K562 (cell line): ENCODE measurements around the gene EPOP. TPM values are rescaled to one million over a fixed set of nuclear protein-coding genes. Genes with fewer than 3 reads are reported as not detected.

ENCODE experiments used
- ATAC-seq: fragments of 200-7000 bp; cut with Tn5 transposase; 3 replicates; pipeline ENCODE4 v1.9.1; 2020; ENCODE audit warnings: moderate library complexity
- BruUV-seq: library from RNA; stranded (reverse); fragments of 400-500 nt; replicated peaks from 2 replicates; lab custom pipeline; 2021; lab: Mats Ljungman, UMichigan
- CTCF ChIA-PET: fragments of 300-600 bp; formaldehyde crosslinking; extraction: SDS; loops from one replicate; lab custom pipeline; 2021; ENCODE audit warnings: low intra/inter-chr PET ratio; lab: Yijun Ruan, JAX
- POLR2A ChIA-PET: fragments of 300-600, 350-650 bp; sonication (Branson Sonifier 250); formaldehyde crosslinking; extraction: SDS; loops from one replicate; lab custom pipeline; 2021; ENCODE audit warnings: antibody characterized with exemption, inconsistent platforms; lab: Yijun Ruan, JAX
- DNase-seq, 4 experiments: peaks; one replicate each; pipeline versions ENCODE4 v3.0.0 to v3.0.0-alpha.2; 2011 to 2018; ENCODE audit warnings: low spot score in 3 of 4, mixed read lengths in 3 of 4; ENCODE audit errors: extremely low read depth in 1 of 4
- FAIRE-seq: peaks from 2 replicates; lab custom pipeline; 2011; peaks lifted over from hg19 to GRCh38; lab: Jason Lieb, UNC
- H2AFZ ChIP-seq: 2 replicates; pipeline ENCODE4 v1.6.0; 2011; ENCODE audit warnings: low read depth, low read length, control low read depth, inconsistent platforms
- H3K27ac ChIP-seq: fragments of 200-600 bp; 3 replicates; pipeline ENCODE4 v1.8.0; 2011; ENCODE audit warnings: low read depth, mild to moderate bottlenecking, control low read depth, inconsistent platforms, low read length, moderate library complexity, mixed read lengths; ENCODE audit errors: extremely low read depth
- H3K27me3 ChIP-seq, 2 experiments: fragments of 300-600 bp in 1 of 2; 2 replicates in 1 of 2; 3 replicates in 1 of 2; pipeline versions ENCODE4 v1.6.0 to v1.8.0; 2011; ENCODE audit warnings: inconsistent platforms in 2 of 2, low read length in 2 of 2, mild to moderate bottlenecking in 1 of 2, mixed read lengths in 1 of 2, moderate library complexity in 1 of 2; ENCODE audit not compliant: control insufficient read depth in 2 of 2, insufficient read depth in 2 of 2
- H3K36me3 ChIP-seq: fragments of 300-600 bp; 3 replicates; pipeline ENCODE4 v1.8.0; 2011; ENCODE audit warnings: mild to moderate bottlenecking, low read length, inconsistent platforms; ENCODE audit not compliant: control insufficient read depth, insufficient read depth
- H3K4me1 ChIP-seq, 2 experiments: fragments of 200-600 bp in 1 of 2; replicated peaks in 1 of 2; 2 replicates in 1 of 2; 3 replicates in 1 of 2; pipeline versions ENCODE4 v1.5.1 to v1.8.0; 2011; ENCODE audit warnings: inconsistent platforms in 2 of 2, low read length in 2 of 2, mild to moderate bottlenecking in 1 of 2, mixed read lengths in 1 of 2, moderate library complexity in 1 of 2; ENCODE audit not compliant: control insufficient read depth in 2 of 2, insufficient read depth in 2 of 2
- H3K4me2 ChIP-seq: 2 replicates; pipeline ENCODE4 v1.6.1; 2011; ENCODE audit warnings: low read length, control low read depth, inconsistent platforms, mixed read lengths; ENCODE audit not compliant: insufficient read depth
- H3K4me3 ChIP-seq: fragments of 200-600 bp; sonication (generic), shearing (Covaris generic); 2 replicates; pipeline ENCODE4 v1.5.1; 2016; ENCODE audit warnings: control low read depth, inconsistent platforms
- H3K79me2 ChIP-seq: fragments of 200-600 bp; 3 replicates; pipeline ENCODE4 v1.8.0; 2011; ENCODE audit warnings: low read length, inconsistent platforms; ENCODE audit not compliant: control insufficient read depth, insufficient read depth
- H3K9ac ChIP-seq, 2 experiments: 2 replicates each; pipeline versions ENCODE4 v1.6.0 to v1.6.1; 2011; ENCODE audit warnings: low read depth in 2 of 2, low read length in 2 of 2, control low read depth in 1 of 2, inconsistent platforms in 1 of 2, mild to moderate bottlenecking in 1 of 2, mixed read lengths in 1 of 2; ENCODE audit not compliant: insufficient read depth in 1 of 2
- H3K9me1 ChIP-seq: one replicate; pipeline ENCODE4 v1.6.0; 2011; ENCODE audit warnings: inconsistent platforms, mild to moderate bottlenecking, low read length, moderate library complexity; ENCODE audit not compliant: control insufficient read depth, insufficient read depth
- H3K9me3 ChIP-seq: replicated peaks from 2 replicates; pipeline ENCODE4 v1.5.1; 2011; ENCODE audit warnings: low read depth, low read length, inconsistent platforms; ENCODE audit not compliant: control insufficient read depth, insufficient read depth
- H4K20me1 ChIP-seq: replicated peaks from 2 replicates; pipeline ENCODE4 v1.6.1; 2011; ENCODE audit warnings: low read length, inconsistent platforms, mixed read lengths; ENCODE audit not compliant: control insufficient read depth, insufficient read depth
- E2F3 ChIP-seq: fragments of 250-450 bp; sonication (Bioruptor Pico); IDR thresholded peaks from 2 replicates; pipeline ENCODE4 v1.4.0; 2020; ENCODE audit warnings: mild to moderate bottlenecking
- HES1 ChIP-seq: fragments of 450-650 bp; IDR thresholded peaks from 2 replicates; pipeline ENCODE4 v1.6.1; 2016; ENCODE audit warnings: low read depth, mild to moderate bottlenecking, moderate library complexity
- PML ChIP-seq: IDR thresholded peaks from 2 replicates; pipeline ENCODE4 v1.6.1; 2012; ENCODE audit warnings: low read length, inconsistent platforms
- POLR2G ChIP-seq: fragments of 200-400 bp; formaldehyde crosslinking; IDR thresholded peaks from 2 replicates; pipeline ENCODE4 v1.6.1; 2017; ENCODE audit warnings: low read depth, mild to moderate bottlenecking, antibody characterized with exemption, low read length, moderate library complexity
- RBM17 ChIP-seq: fragments of 200-400 bp; formaldehyde crosslinking; IDR thresholded peaks from 2 replicates; pipeline ENCODE4 v1.6.1; 2017; ENCODE audit warnings: low read depth, mild to moderate bottlenecking, low read length, borderline replicate concordance
- ZFX ChIP-seq: sonication (generic); formaldehyde crosslinking; IDR thresholded peaks from 2 replicates; pipeline ENCODE4 v1.8.0; 2022; ENCODE audit warnings: mild to moderate bottlenecking, missing genetic modification reagents, moderate library complexity
- ZKSCAN3 ChIP-seq: fragments of 250-450 bp; sonication (Bioruptor Pico); IDR thresholded peaks from 2 replicates; pipeline ENCODE4 v1.4.0; 2020
- ZNF431 ChIP-seq: sonication (generic); formaldehyde crosslinking; IDR thresholded peaks from 2 replicates; pipeline ENCODE4 v1.8.0; 2022; ENCODE audit warnings: mild to moderate bottlenecking, missing genetic modification reagents
- WGBS: fragments of 100-300 bp; shearing (Covaris generic); methylation state at CpG from one replicate; pipeline ENCODE4 v1.1.6; 2016; ENCODE audit warnings: low coverage, mixed read lengths; ENCODE audit not compliant: insufficient coverage; ENCODE audit errors: missing lambda C conversion rate; 5-methylcytosine and 5-hydroxymethylcytosine counted together
- in situ Hi-C: fragments of 300-500 bp; cut with MboI; formaldehyde crosslinking; loops from 4 replicates; pipeline ENCODE4 v1.15.0; 2018; ENCODE audit warnings: inconsistent platforms, mixed read lengths
- intact Hi-C: fragments of 100-400 bp; cut with micrococcal nuclease; formaldehyde crosslinking; loops from 2 replicates; pipeline ENCODE4 v1.14.2; 2022
- polyA plus RNA-seq, 8 experiments: library from polyadenylated mRNA; depleted of rRNA in 4 of 8; stranded (reverse) in 5 of 8; unstranded in 3 of 8; fragments of >200 nt; fragmentation: Nextera tagmentation in 2 of 8; fragmentation: Illumina TruSeq in 1 of 8; extraction: Ambion mirVana in 2 of 8; extraction: Trizol in 1 of 8; gene quantifications; 2 replicates each; pipeline versions ENCODE4 v1.2.1 to v1.2.3, GENCODE V29; 2011 to 2014; ENCODE audit warnings: inconsistent platforms in 1 of 8, missing spikeins in 1 of 8
- total RNA-seq, 7 experiments: library from RNA; depleted of rRNA in 6 of 7; stranded (reverse); fragments of >200 nt in 6 of 7; fragmentation: Illumina TruSeq in 2 of 7; extraction: Trizol in 2 of 7; gene quantifications; 2 replicates each; pipeline versions ENCODE4 v1.2.1 to v1.2.3, GENCODE V29; 2011 to 2021; ENCODE audit warnings: low replicate concordance in 1 of 7

Gene EPOP
- total and polyA plus RNA-seq, 9 of the 15 experiments (the other 6 are each of a cell fraction or from before 2014, with no cell fraction given) = 0.41 to 10.6 (median 4.6) TPM

- Histone ChIP-seq H3K9me1 (peaks cover 10% of the 10 kb centered on the region), H2AFZ (no peak overlapping the region), H3K4me2 (no peak overlapping the region), H3K36me3 (peaks cover 54% of the 10 kb centered on the region), H4K20me1 (no peaks in the 10 kb centered on the region), H3K9ac (no peak overlapping the region), H3K79me2 (no peaks in the 10 kb centered on the region), H3K27ac (no peak overlapping the region), H3K4me1 (peaks cover 25 to 55% of the 10 kb centered on the region in 2 experiments), H3K27me3 (no peaks in the 10 kb centered on the region), H3K9me3 (no peaks in the 10 kb centered on the region), H3K4me3 (no peak overlapping the region)
- ATAC-seq (no peak), FAIRE-seq (no peak), DNase-seq (no peak)
- TF ChIP-seq ZKSCAN3 = no peak
- TF ChIP-seq HES1 = no peak
- no peak for TF ChIP-seq ZNF431 (CRISPR knock-in tag)
- 0 out of 2 replicates have a peak, but pooled peaks have one; percentile 21 for TF ChIP-seq POLR2G
- TF ChIP-seq E2F3 = no peak
- CTCF ChIA-PET = no interaction called here
- POLR2A ChIA-PET = interaction anchor here (0.6 kb wide), 1 partner anchor 25 kb away, joined by 3 read pairs; no protein-coding TSS in a partner anchor
- intact Hi-C loops (no loop called here), in situ Hi-C loops (no loop called here)
- no CpG with 5 or more reads among the region's 16 CpGs for WGBS
- BruUV-seq = no TSS peak
Measured at GRCh38 chr17:38721802-38722201, 47.0 kb upstream of the EPOP start.

- intact Hi-C loops = no loop called here
- FAIRE-seq = no peak
- H3K4me1 ChIP-seq = peaks cover 25 to 54% of the 10 kb centered on the region in 2 experiments
- H3K79me2 ChIP-seq = no peaks in the 10 kb centered on the region
- no peak overlapping the region for H2AFZ ChIP-seq
- no peak overlapping the region for H3K4me3 ChIP-seq
- ATAC-seq = no peak
- no peaks in the 10 kb centered on the region for H3K9me3 ChIP-seq
- H3K27ac ChIP-seq = no peak overlapping the region
- ChIA-PET CTCF (no interaction called here), POLR2A (interaction anchor here (0.6 kb wide), 1 partner anchor 11 kb away, joined by 3 read pairs; no protein-coding TSS in a partner anchor)
- H4K20me1 ChIP-seq = no peaks in the 10 kb centered on the region
- in situ Hi-C loops = no loop called here
- H3K4me2 ChIP-seq = no peak overlapping the region
- TF ChIP-seq RBM17 = no peak
- TF ChIP-seq ZFX = no peak
- no peak for TF ChIP-seq PML
- no peaks in the 10 kb centered on the region for H3K27me3 ChIP-seq
- H3K9ac ChIP-seq = no peak overlapping the region
- H3K36me3 ChIP-seq = peaks cover 58% of the 10 kb centered on the region
- no peak for DNase-seq
- no TSS peak for BruUV-seq
- 85% methylated on average over 6 of the region's 6 CpGs for WGBS
- peaks cover 10% of the 10 kb centered on the region for H3K9me1 ChIP-seq
Measured at GRCh38 chr17:38720941-38721340, 46.2 kb upstream of the EPOP start.
